HepG2 (cell line): ENCODE data around the gene TIRAP. TPM values are rescaled to one million over a fixed set of nuclear protein-coding genes. Genes with fewer than 3 reads are reported as not detected.

Experiments
- GABPB1 ChIP-seq: IDR thresholded peaks from 2 replicates; pipeline ENCODE4 v1.6.1; 2016; ENCODE audit warnings: mild to moderate bottlenecking, missing genetic modification reagents, moderate library complexity, missing compliant biosample characterization
- HNRNPH1 ChIP-seq: fragments of 200-400 bp; formaldehyde crosslinking; optimal IDR thresholded peaks from 2 replicates; pipeline ENCODE3; 2017; ENCODE audit warnings: mild to moderate bottlenecking, low read depth, low read length
- NR0B2 ChIP-seq: sonication (generic); formaldehyde crosslinking; IDR thresholded peaks from 2 replicates; pipeline ENCODE4 v1.4.0; 2020; ENCODE audit warnings: mild to moderate bottlenecking, missing genetic modification reagents
- ONECUT2 ChIP-seq: sonication (generic); formaldehyde crosslinking; IDR thresholded peaks from 2 replicates; pipeline ENCODE4 v1.4.0; 2020; ENCODE audit warnings: missing genetic modification reagents
- PATZ1 ChIP-seq: sonication (generic); formaldehyde crosslinking; IDR thresholded peaks from 2 replicates; pipeline ENCODE4 v1.4.0; 2020; ENCODE audit warnings: missing genetic modification reagents
- PBX2 ChIP-seq: IDR thresholded peaks from 2 replicates; pipeline ENCODE4 v1.6.1; 2016; ENCODE audit warnings: control low read depth
- RFXAP ChIP-seq: sonication (generic); formaldehyde crosslinking; IDR thresholded peaks from 2 replicates; pipeline ENCODE4 v1.4.0; 2020; ENCODE audit warnings: missing genetic modification reagents, borderline replicate concordance
- RORA ChIP-seq: sonication (generic); formaldehyde crosslinking; IDR thresholded peaks from 2 replicates; pipeline ENCODE4 v1.5.0; 2020; ENCODE audit warnings: mild to moderate bottlenecking, missing genetic modification reagents, moderate library complexity
- THYN1 ChIP-seq: sonication (generic); formaldehyde crosslinking; IDR thresholded peaks from 2 replicates; pipeline ENCODE4 v1.8.1; 2023; ENCODE audit warnings: low read depth, mild to moderate bottlenecking, moderate library complexity, missing genetic modification reagents, borderline replicate concordance
- ZBTB43 ChIP-seq: sonication (generic); formaldehyde crosslinking; conservative IDR thresholded peaks from 2 replicates; pipeline ENCODE4 v1.4.0; 2020; ENCODE audit warnings: missing genetic modification reagents
- ZNF3 ChIP-seq: IDR thresholded peaks from 2 replicates; pipeline ENCODE4 v1.7.0; 2017; ENCODE audit warnings: inconsistent platforms
- ZNF362 ChIP-seq: sonication (generic); formaldehyde crosslinking; IDR thresholded peaks from 2 replicates; pipeline ENCODE4 v1.4.0; 2020; ENCODE audit warnings: missing genetic modification reagents, mild to moderate bottlenecking, borderline replicate concordance
- ZNF652 ChIP-seq: IDR thresholded peaks from 2 replicates; pipeline ENCODE4 v1.6.1; 2016; ENCODE audit warnings: low read depth, borderline replicate concordance
- polyA plus RNA-seq, 8 experiments: library from polyadenylated mRNA; depleted of rRNA in 3 of 8; stranded (reverse) in 7 of 8; unstranded in 1 of 8; fragments of >200 nt; fragmentation: Illumina TruSeq in 4 of 8; extraction: Trizol in 4 of 8; gene quantifications; 2 replicates each; pipeline versions ENCODE4 v1.2.1 to v1.2.3, GENCODE V29; 2011 to 2016; ENCODE audit warnings: low read depth in 4 of 8, missing spikeins in 1 of 8, mixed read lengths in 1 of 8; ENCODE audit not compliant: insufficient read depth in 1 of 8
- total RNA-seq, 5 experiments: library from RNA; depleted of rRNA; stranded (reverse); fragments of >200 nt; fragmentation: Illumina TruSeq; extraction: Trizol; gene quantifications; 2 replicates each; pipeline ENCODE4 v1.2.3, GENCODE V29; 2016; ENCODE audit warnings: low read depth in 1 of 5

The TIRAP gene
- total and polyA plus RNA-seq, 2 of the 13 experiments (the other 11 are each of a cell fraction or from before 2014, with no cell fraction given) = 5.4 to 5.7 TPM

- peak; percentile 58; the same call in 1 of the 2 replicates for TF ChIP-seq PATZ1 (CRISPR knock-in tag)
- TF ChIP-seq RORA (CRISPR knock-in tag) = no peak
- TF ChIP-seq ZBTB43 = peak; percentile 89
- TF ChIP-seq ZNF362 (CRISPR knock-in tag) = peak; percentile 96
- peak; percentile 74; the same call in 1 of the 2 replicates for TF ChIP-seq NR0B2
- no peak for TF ChIP-seq PBX2 (CRISPR knock-in tag)
- peak; percentile 84 for TF ChIP-seq GABPB1 (CRISPR knock-in tag)
- no peak for TF ChIP-seq HNRNPH1
- no peak; the same call in 1 of the 2 replicates for TF ChIP-seq ONECUT2 (CRISPR knock-in tag)
- no peak for TF ChIP-seq ZNF652 (CRISPR knock-in tag)
- TF ChIP-seq ZNF3 = 0 out of 2 replicates have a peak, but pooled peaks have one; percentile 42
- no peak for TF ChIP-seq THYN1 (CRISPR knock-in tag)
- peak; percentile 78; the same call in 1 of the 2 replicates for TF ChIP-seq RFXAP (CRISPR knock-in tag)
Measured at GRCh38 chr11:126303623-126304456, 20.9 kb downstream of the TIRAP start, which contains the start of gene DCPS (continued).
